ENCODE measurements around the gene CSTPP1.
"Not testable (repeated sequence)": the region's sequence is repeated elsewhere in the genome, so short reads cannot be mapped to it uniquely, and the experiment has no call there.

Gene CSTPP1

DNA sequence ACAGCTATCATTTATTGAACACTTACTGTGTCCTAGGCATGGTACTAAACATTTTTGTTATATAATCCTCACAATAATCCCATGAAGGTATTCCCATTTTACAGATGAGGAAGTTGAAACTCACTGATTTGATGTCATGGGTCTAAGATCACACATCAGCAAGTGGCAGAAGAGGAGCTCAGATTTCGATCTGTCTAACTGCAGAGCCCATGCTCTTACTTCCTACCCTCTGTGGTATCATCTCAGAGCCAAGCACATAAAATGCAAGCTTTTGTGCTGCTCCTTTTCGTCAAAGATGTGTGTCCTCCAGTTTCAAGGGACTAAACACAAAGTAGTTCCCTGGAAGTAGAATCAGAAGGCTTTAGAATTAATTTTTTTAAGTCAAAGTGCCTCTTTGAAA, 169.0 kb downstream of the CSTPP1 start:
- no peak for DNase-seq

GRCh38 chr11:47105974-47106373, 169.4 kb downstream of the CSTPP1 start:
- no peak for DNase-seq

DNA sequence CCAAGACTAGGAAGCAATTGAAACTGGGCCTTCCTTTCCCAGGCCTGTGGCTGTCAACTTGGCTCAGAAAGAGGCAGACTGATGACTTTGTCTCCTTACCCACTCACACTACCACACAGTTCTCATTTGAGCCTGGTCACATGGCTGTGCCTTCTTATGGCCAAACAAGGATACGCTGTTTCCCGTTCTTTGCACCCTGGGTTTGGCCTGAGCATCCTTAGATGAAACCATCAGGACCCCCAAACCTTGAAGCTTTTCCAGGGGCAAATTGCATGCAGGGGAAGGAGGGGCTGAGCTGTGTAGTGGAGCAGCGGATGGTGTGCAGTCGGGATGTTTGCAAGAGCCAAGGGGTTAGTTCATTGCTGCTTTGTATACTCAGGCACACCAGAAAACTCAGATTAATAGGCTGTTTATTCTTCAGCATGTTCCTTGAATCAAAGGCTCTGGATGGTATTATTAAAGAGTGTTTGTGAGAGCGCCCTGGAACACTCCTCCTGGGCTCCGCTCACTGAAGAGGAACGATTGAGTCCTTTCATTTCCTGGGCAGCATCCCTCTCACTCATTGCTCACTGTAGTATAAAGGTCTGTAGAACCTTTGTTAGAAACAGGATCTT, 170.3 kb downstream of the CSTPP1 start:
- DNase-seq: no peak

GRCh38 chr11:47107744-47108143, 171.2 kb downstream of the CSTPP1 start:
- DNase-seq: no peak

GRCh38 chr11:47108214-47108613, 171.7 kb downstream of the CSTPP1 start:
- no peak for DNase-seq

GRCh38 chr11:47109051-47109726, 172.6 kb downstream of the CSTPP1 start:
- no peak for DNase-seq

DNA sequence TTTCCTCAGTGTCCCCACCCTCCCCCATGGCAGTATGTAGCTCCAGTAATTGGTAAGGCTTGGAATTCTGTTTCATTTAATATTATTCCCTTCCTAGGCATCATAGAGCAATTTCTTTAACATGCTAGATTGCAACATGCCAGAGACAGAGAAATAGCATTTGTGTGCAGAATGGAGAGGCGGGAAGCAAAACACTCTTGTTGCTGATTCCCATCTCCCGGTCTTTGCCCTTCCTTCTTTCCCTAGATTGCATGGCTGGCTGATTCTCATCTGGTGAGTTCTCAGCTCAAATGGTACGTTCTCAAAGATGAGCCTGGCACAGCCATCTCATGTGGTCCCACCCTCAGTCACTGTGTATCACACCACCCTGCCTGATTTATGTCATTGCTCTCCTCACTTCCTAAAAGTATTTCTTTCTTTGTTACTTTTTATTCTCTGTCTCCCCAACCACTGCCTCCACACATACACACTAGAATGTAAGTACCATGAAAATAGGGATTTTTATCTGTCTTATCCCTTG, 173.2 kb downstream of the CSTPP1 start:
- no peak for DNase-seq

- no peak for DNase-seq
These were observed 174.8 kb downstream of the CSTPP1 start for GRCh38 chr11:47111318-47111804.

- not testable (repeated sequence) for DNase-seq
These were observed 176.4 kb downstream of the CSTPP1 start for GRCh38 chr11:47112941-47113340.

DNA sequence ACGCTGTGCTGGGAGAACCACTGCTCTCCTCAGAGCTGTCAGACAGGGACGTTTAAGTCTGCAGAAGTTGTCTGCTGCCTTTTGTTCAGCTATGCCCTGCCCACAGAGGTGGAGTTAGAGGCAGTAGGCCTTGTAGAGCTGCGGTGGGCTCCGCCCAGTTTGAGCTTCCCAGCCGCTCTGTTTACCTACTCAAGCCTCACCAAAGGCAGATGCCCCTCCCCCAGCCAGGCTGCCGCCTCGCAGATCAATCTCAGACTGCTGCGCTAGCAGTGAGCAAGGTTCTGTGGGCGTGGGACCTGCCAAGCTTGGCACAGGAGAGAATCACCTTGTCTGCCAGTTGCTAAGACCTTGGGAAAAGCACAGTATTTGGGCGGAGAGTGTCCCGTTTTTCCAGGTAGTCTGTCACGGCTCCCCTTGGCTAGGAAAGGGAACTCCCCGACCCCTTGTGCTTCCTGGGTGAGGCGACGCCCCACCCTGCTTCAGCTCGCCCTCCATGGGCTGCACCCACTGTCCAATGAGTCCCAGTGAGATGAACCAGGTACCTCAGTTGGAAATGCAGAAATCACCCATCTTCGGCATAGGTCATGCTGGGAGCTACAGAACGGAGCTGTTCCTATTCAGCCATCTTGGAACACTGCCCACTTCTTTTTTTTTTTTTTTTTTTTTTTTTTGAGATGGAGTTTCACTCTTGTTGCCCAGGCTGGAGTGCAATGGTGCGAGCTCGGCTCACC, 182.6 kb downstream of the CSTPP1 start:
- DNase-seq: peak; percentile 41

DNA sequence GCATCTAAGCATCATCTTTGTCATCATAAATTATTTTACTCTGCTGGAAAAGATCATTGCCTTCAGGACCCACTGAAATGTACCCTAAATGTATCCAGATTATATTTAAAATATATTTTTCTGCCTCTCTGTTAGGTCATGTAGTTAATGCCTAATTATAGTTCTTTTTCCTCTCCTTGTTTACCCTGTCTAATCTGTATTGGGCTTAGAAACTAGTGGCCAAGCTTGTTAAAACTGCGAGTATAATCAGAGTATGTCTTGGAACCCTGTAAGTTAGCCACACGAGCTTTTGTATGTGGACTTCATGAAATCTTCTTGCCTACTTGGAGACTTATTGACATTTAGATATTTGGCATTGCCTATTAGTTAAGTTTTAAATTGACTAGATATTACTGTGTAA, 184.5 kb downstream of the CSTPP1 start:
- no peak for DNase-seq

- no peak for DNase-seq
These were observed 185.2 kb downstream of the CSTPP1 start for GRCh38 chr11:47121731-47122130.

GRCh38 chr11:47123094-47123493, 186.5 kb downstream of the CSTPP1 start:
- no peak for DNase-seq

DNA sequence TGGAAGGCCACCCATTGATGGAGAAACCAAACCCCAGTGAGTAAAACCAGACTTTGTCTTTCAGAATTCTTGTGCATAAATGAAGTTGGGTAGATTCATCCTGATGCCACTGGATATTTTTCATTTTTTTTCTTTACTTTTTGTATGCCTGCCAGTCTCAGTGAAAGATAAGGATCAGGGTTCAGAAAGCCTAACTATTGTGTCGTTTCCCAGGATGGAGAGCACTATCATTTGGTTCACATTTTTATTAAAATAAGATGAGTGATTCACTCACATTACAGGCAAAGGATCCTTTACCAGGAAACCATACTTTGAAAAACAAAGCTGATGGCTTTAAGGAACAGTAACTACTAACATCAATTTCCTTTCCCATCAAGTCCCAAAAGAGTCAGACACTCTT, 188.1 kb downstream of the CSTPP1 start:
- no peak for DNase-seq

GRCh38 chr11:47125083-47125482, 188.5 kb downstream of the CSTPP1 start:
- DNase-seq: no peak

DNA sequence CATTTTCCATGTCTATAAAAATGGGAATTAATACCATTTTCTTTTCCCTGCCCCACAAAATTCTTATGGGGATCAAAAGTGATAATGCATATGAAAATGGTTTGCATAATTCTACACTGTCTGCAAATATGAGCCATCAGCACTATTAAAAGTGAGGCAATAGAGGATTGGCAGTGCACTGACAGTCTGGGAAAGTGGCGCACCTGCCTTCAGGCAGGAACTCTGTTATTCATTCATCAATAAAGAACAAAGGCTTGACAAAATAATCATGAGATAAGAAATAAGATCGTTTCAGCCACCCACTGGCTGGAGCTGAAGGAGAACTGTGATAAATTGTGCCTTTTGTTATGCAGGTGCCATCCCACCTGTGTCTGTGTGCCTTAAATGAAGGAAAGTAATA, 190.7 kb downstream of the CSTPP1 start:
- no peak for DNase-seq

DNA sequence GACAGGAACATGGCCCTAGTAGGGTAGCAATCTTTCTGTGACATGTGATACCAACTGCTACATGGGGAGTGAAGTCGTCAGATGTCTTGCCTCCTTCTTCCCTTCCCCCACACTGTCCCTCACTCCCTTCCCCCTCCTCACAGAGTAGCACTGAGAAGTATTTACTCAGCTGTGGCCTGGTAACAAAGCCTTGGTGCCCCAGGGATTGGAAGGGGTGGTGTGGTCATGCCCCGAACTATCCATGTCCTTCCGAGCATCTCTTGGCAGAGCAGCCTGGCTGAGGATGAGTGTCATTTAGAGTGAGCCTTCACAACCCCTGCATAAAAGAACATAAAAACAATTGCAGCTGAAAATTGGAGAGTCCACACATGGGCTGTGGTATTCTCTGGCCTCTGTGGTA, 194.0 kb downstream of the CSTPP1 start:
- DNase-seq: no peak

DNA sequence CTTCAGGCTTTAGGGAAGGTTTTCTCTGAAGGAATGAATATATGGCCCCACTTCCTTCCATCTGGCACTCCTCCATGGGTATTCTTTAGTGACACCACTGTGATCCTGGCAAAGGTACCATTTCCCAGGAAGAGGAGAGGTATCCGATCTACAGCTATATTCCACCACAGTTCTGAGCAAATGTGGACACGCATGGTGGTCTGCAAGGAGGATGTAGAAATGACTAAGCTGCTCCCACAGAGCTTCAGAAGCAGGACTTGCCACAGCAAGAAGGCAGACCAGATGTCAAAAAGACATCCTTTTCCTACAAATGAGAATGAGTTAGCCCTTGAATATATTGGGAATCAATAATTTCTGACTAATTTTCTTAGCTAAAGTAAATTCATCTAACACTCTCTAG, 194.6 kb downstream of the CSTPP1 start:
- no peak for DNase-seq

GRCh38 chr11:47132490-47132889, 195.9 kb downstream of the CSTPP1 start:
- DNase-seq: no peak

DNA sequence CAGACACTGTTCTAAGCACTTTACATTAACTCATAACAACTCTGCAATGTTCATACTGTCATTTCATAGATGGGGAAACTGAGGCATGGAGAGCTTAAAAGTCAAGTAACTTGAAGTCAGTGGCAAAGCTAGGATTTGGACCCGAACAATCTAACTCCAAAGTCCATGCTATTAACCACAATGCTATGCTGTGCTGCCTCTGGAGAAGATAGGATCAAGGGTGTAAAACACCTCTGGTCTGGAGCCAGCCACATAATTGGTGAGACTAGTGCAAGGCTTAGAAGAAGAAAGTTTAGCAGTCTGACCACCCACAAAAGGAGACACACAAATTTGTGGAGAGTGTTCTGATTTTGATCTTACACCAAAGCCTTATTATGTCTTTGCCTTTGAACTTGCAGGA, 196.4 kb downstream of the CSTPP1 start:
- DNase-seq: no peak

DNA sequence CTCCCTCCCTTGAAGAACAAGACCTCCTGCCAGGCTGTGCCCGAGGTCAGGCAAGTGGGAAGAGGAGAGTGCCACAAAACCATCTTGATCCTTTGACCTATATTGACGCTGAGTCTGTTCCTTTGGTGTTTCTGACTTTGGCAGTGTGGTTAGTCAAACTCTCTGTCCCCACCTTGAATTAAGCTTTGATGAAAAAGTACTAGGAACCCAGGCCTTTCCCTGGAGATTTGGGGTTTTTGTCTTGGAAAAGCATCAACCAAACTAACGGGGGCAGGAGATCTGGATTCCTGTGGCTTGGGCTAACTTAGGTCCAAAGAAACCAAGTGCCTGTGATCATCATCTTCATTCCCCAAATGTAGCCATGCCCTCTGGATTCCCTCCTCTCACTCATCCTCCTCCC, 199.8 kb downstream of the CSTPP1 start:
- no peak for DNase-seq

- DNase-seq: no peak
These were observed 200.4 kb downstream of the CSTPP1 start for GRCh38 chr11:47136921-47137320.

DNA sequence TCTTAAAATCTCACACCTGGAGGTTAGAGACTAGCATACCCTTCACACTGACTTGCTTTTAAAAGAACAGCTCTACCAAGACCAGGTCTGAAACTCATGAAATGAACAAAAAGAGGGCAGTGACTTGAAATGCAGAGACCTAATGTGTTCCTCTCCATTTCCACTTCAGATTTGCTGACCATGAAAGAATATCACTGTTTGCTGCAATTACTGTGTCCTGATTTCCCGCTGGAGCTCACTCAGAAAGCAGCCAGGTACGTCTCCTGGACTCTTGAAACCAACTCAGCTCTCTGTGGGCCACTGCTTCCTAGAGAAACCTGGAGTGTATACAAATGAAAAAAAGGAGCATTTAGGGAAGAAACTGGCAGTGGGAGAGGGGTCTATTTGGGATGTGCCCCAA, 200.9 kb downstream of the CSTPP1 start:
- DNase-seq: no peak

DNA sequence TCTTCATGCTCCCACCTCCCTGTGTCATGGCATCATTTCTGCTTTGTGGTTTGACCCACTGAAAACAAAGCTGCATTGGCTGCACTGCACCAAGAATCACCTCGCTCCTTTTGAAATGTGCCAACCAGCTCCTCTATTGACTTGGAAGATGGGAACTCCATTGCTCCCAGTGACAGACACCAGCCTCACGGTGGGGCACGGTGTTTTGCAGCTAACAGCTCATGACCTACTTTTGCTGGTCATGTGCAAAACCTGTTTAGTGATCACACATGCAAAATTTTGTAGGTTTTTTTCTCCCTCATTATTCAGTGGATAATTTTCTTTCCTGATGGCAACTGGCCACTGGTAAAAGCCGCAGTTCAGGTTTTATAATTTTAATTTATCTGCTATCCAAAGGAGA, 203.3 kb downstream of the CSTPP1 start:
- no peak for DNase-seq
